ENCODE results near the gene LRIT3. TPM values are rescaled to one million over a fixed set of nuclear protein-coding genes. Genes with fewer than 3 reads are reported as not detected.
A peak's percentile ranks its signal among the peaks of the same experiment; 100 is the strongest.

Gene LRIT3
- total and polyA plus RNA-seq, 2 of the 13 experiments (the other 11 are each of a cell fraction or from before 2014, with no cell fraction given) = 0.03 TPM; not detected in 1

DNA sequence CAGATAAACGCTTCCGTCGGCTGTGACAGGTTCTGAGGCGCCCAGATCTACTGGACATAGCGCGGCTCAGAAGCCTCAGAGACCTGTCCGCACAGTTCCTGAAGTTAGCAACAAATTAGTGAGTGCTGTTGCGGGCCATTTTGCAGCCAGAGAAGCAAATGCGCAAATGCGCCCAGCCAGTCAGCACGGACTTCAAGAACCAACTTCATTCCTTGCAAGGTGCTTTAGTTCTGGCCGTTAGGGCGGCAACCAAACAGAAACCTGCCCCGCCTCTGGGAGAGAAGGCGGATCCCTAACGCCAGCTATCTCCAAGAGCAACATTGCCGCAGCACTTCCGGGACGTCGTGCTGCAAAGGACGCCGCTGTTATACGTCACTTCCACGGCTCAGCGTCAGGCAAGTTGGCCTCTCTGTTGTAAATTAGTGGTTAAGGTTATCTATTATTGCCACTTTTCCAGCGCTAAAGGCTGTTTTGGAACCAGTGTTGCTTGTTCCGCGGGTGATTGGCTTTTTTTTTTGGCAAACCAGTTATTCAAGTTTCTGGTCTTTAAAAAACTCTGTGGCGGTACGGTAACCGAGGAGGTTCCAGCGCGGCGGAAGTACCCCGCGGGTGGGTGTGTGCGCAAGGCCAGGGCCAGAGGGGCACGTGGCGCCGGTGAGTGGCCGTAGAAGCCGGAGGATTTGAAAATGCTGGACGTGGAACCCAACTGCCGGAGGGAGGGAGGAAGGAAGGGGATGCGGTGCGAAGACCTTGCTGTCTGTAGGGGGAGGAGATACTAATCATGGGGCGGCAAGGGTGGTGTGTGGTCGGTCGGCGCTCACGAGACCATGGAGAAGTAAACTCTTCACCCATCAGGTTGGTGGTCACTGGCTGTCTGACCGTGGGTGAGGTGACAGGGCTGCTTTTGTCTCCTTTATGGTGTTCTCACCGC is 32.5 kb upstream of the LRIT3 start, which contains the start of gene GAR1 (continued):
- TF ChIP-seq, protein P1, sequence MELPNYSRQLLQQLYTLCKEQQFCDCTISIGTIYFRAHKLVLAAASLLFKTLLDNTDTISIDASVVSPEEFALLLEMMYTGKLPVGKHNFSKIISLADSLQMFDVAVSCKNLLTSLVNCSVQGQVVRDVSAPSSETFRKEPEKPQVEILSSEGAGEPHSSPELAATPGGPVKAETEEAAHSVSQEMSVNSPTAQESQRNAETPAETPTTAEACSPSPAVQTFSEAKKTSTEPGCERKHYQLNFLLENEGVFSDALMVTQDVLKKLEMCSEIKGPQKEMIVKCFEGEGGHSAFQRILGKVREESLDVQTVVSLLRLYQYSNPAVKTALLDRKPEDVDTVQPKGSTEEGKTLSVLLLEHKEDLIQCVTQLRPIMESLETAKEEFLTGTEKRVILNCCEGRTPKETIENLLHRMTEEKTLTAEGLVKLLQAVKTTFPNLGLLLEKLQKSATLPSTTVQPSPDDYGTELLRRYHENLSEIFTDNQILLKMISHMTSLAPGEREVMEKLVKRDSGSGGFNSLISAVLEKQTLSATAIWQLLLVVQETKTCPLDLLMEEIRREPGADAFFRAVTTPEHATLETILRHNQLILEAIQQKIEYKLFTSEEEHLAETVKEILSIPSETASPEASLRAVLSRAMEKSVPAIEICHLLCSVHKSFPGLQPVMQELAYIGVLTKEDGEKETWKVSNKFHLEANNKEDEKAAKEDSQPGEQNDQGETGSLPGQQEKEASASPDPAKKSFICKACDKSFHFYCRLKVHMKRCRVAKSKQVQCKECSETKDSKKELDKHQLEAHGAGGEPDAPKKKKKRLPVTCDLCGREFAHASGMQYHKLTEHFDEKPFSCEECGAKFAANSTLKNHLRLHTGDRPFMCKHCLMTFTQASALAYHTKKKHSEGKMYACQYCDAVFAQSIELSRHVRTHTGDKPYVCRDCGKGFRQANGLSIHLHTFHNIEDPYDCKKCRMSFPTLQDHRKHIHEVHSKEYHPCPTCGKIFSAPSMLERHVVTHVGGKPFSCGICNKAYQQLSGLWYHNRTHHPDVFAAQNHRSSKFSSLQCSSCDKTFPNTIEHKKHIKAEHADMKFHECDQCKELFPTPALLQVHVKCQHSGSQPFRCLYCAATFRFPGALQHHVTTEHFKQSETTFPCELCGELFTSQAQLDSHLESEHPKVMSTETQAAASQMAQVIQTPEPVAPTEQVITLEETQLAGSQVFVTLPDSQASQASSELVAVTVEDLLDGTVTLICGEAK (IDR thresholded peaks at IDR 0.05) = peak; percentile 49; the same call in 1 of the 2 replicates
- TF ChIP-seq, protein P1 (CRISPR knock-in tag; IDR thresholded peaks at IDR 0.05) = no peak
- TF ChIP-seq GABPA (IDR thresholded peaks at IDR 0.05; ENCODE audit: low read depth, low read length) = peak; percentile 82
- TF ChIP-seq GABPA (CRISPR knock-in tag; IDR thresholded peaks at IDR 0.05; ENCODE audit: low read depth) = peak; percentile 98
- TF ChIP-seq ZNF446 (CRISPR knock-in tag; IDR thresholded peaks at IDR 0.05) = no peak; the same call in 1 of the 2 replicates
- peak; percentile 59 for TF ChIP-seq SRSF1 (optimal IDR thresholded peaks at IDR 0.05; ENCODE audit: low read depth, low read length)
- 0 out of 2 replicates have a peak, but pooled peaks have one; percentile 14 for TF ChIP-seq NRL (CRISPR knock-in tag; IDR thresholded peaks at IDR 0.05; ENCODE audit: borderline replicate concordance)
- TF ChIP-seq ZNF180 (CRISPR knock-in tag; IDR thresholded peaks at IDR 0.05; ENCODE audit: borderline replicate concordance, low read depth) = no peak
- TF ChIP-seq, protein P2, sequence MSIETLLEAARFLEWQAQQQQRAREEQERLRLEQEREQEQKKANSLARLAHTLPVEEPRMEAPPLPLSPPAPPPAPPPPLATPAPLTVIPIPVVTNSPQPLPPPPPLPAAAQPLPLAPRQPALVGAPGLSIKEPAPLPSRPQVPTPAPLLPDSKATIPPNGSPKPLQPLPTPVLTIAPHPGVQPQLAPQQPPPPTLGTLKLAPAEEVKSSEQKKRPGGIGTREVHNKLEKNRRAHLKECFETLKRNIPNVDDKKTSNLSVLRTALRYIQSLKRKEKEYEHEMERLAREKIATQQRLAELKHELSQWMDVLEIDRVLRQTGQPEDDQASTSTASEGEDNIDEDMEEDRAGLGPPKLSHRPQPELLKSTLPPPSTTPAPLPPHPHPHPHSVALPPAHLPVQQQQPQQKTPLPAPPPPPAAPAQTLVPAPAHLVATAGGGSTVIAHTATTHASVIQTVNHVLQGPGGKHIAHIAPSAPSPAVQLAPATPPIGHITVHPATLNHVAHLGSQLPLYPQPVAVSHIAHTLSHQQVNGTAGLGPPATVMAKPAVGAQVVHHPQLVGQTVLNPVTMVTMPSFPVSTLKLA (IDR thresholded peaks at IDR 0.05) = peak; percentile 85
- TF ChIP-seq MAFG (CRISPR knock-in tag; IDR thresholded peaks at IDR 0.05) = no peak
- TF ChIP-seq RXRA (CRISPR knock-in tag; IDR thresholded peaks at IDR 0.05) = peak; percentile 32; the same call in 1 of the 2 replicates
- TF ChIP-seq FOXP1 (IDR thresholded peaks at IDR 0.05) = no peak
- peak; percentile 8; the same call in 1 of the 2 replicates for TF ChIP-seq FOXP1 (CRISPR knock-in tag; IDR thresholded peaks at IDR 0.05)
- TF ChIP-seq FLYWCH1 (CRISPR knock-in tag; IDR thresholded peaks at IDR 0.05) = 0 out of 2 replicates have a peak, but pooled peaks have one; percentile 25
- TF ChIP-seq, protein P3, sequence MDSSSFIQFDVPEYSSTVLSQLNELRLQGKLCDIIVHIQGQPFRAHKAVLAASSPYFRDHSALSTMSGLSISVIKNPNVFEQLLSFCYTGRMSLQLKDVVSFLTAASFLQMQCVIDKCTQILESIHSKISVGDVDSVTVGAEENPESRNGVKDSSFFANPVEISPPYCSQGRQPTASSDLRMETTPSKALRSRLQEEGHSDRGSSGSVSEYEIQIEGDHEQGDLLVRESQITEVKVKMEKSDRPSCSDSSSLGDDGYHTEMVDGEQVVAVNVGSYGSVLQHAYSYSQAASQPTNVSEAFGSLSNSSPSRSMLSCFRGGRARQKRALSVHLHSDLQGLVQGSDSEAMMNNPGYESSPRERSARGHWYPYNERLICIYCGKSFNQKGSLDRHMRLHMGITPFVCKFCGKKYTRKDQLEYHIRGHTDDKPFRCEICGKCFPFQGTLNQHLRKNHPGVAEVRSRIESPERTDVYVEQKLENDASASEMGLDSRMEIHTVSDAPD (CRISPR knock-in tag; IDR thresholded peaks at IDR 0.05) = no peak
- 0 out of 2 replicates have a peak, but pooled peaks have one; percentile 19 for TF ChIP-seq MAF1 (CRISPR knock-in tag; IDR thresholded peaks at IDR 0.05; ENCODE audit: borderline replicate concordance)
- no peak for TF ChIP-seq SP1 (IDR thresholded peaks at IDR 0.05)
- TF ChIP-seq SP1 (CRISPR knock-in tag; IDR thresholded peaks at IDR 0.05) = no peak; the same call in 1 of the 2 replicates

Data from HepG2 (cell line).